ENCODE results near the gene GFOD1. TPM values are rescaled to one million over a fixed set of nuclear protein-coding genes. Genes with fewer than 3 reads are reported as not detected.

The GFOD1 gene
- total RNA-seq, 1 donor from 2014 or later, result 33.7 TPM

GRCh38 chr6:13427801-13428582 lies 59.4 kb downstream of the GFOD1 start:
- peak; percentile 70 for ATAC-seq
- no peak for DNase-seq
- peak; percentile 22 for TF ChIP-seq CTCF (IDR thresholded peaks at IDR 0.05)
- Histone ChIP-seq H3K9me3 (no peaks in the 10 kb centered on the region), H3K4me3 (no peak overlapping the region), H3K27me3 (no peaks in the 10 kb centered on the region), H3K36me3 (no peaks in the 10 kb centered on the region), H3K27ac (peak overlapping the region; percentile 25), H3K4me1 (peaks cover 54% of the 10 kb centered on the region)
- intact Hi-C loops (cut with DNase I), result no loop called here

DNA sequence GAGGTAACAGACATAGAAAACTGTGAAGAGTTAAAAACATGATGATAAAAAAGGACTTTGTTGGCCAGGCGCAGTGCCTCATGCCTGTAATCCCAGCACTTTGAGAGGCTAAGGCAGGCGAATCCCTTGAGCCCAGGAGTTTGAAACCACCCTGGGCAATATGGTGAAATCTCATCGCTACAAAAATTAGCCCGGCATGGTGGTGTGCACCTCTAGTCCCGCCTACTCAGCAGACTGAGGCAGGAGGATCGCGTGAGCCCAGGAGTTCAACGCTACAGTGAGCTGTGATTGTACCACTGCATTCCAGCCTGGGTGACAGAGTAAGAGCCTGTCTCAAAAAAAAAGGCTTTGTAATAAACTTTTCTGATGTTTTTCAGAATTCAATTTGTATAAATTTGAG lies 60.1 kb downstream of the GFOD1 start:
- intact Hi-C loops (cut with DNase I), result no loop called here
- peak overlapping the region; percentile 25 for H3K27ac ChIP-seq
- H3K27me3 ChIP-seq, result no peaks in the 10 kb centered on the region
- H3K9me3 ChIP-seq, result no peaks in the 10 kb centered on the region
- H3K36me3 ChIP-seq, result no peaks in the 10 kb centered on the region
- DNase-seq (no peak), ATAC-seq (no peak)
- peaks cover 61% of the 10 kb centered on the region for H3K4me1 ChIP-seq
- no peak overlapping the region for H3K4me3 ChIP-seq
- no peak for TF ChIP-seq CTCF (IDR thresholded peaks at IDR 0.05)

DNA sequence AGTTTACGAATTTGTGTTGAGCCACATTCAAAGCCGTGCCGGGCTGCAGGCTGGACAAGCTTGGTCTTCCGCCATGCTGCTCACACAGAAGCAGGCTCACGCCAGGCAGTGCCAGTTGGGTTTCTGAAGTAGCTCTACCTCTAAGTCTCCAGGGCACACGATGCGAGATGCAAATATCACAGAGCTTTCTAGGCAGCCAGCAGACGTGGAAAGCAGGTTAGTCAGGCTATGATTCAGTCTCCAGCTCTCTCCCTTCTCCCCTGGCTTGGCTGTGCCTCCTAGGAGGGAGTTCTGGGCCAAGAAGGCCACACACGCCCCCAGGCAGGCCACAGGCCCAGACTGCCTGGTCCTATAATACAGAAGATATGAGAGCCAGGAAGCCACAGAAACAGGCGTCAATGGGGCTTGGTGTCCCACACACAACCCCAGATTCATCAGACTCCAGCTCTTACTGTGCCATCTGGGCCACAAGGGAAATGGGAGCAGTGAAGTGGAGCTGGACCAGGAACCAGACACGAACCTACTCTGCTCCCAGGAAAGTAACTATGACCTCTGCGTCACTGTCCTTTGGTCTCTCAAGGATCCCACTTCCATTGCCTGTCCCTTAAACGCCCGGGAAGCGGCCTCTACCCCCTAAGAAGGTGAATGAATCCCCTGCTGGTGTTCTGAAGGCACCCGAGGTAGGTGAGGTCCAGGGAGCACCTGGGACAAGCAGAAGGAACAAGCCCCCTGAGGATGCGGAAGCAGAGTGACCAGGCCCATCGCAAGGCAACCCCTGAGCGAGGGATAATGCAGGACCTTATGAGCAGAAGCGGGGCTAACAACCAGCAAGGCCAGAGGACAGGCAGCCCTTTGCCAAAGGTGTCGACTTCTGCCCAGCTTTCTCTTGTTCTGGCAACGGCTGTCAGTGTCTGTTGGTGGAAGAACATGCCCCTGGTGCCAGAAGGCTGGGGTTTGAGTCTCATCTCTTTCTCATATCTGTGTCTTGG lies 61.2 kb downstream of the GFOD1 start:
- H3K27ac ChIP-seq, result peak overlapping the region; percentile 65
- no peaks in the 10 kb centered on the region for H3K36me3 ChIP-seq
- TF ChIP-seq CTCF (IDR thresholded peaks at IDR 0.05), result no peak
- DNase-seq, result no peak
- no peak for ATAC-seq
- no peaks in the 10 kb centered on the region for H3K27me3 ChIP-seq
- H3K4me3 ChIP-seq, result no peak overlapping the region
- intact Hi-C loops (cut with DNase I), result no loop called here
- peaks cover 70% of the 10 kb centered on the region for H3K4me1 ChIP-seq
- no peaks in the 10 kb centered on the region for H3K9me3 ChIP-seq

GRCh38 chr6:13425270-13425873 lies 62.0 kb downstream of the GFOD1 start:
- ATAC-seq, result peak; percentile 32

More at GRCh38 chr6:13425270-13425873, 62.0 kb downstream of the GFOD1 start:
- H3K4me3 ChIP-seq, result no peak overlapping the region
- no peaks in the 10 kb centered on the region for H3K9me3 ChIP-seq
- H3K27ac ChIP-seq, result peak overlapping the region; percentile 65
- DNase-seq, result no peak
- no peak for TF ChIP-seq CTCF (IDR thresholded peaks at IDR 0.05)
- peaks cover 79% of the 10 kb centered on the region for H3K4me1 ChIP-seq
- H3K27me3 ChIP-seq, result no peaks in the 10 kb centered on the region
- intact Hi-C loops (cut with DNase I), result no loop called here
- no peaks in the 10 kb centered on the region for H3K36me3 ChIP-seq

Data from upper lobe of right lung (tissue), 1 donor.